Uterus (tissue), 2 donors: ENCODE data around the gene MCTP1.

Source experiments
- POLR2A ChIP-seq, 2 donors: fragments of 450-650 bp; IDR thresholded peaks; one replicate each; pipeline ENCODE4 v1.6.1; 2016; ENCODE audit warnings: antibody characterized with exemption in 2 of 2, mild to moderate bottlenecking in 1 of 2, moderate library complexity in 1 of 2
- TF ChIP-seq, protein P1 (sequence below), 4 experiments: fragments of 200-600 bp in 2 of 4; fragments of 450-650 bp in 2 of 4; sonication (generic) in 2 of 4; IDR thresholded peaks; one replicate each; pipeline ENCODE4 v1.5.1; 2016 to 2019; ENCODE audit warnings: antibody characterized with exemption in 4 of 4, mild to moderate bottlenecking in 2 of 4, moderate library complexity in 1 of 4

DNA sequence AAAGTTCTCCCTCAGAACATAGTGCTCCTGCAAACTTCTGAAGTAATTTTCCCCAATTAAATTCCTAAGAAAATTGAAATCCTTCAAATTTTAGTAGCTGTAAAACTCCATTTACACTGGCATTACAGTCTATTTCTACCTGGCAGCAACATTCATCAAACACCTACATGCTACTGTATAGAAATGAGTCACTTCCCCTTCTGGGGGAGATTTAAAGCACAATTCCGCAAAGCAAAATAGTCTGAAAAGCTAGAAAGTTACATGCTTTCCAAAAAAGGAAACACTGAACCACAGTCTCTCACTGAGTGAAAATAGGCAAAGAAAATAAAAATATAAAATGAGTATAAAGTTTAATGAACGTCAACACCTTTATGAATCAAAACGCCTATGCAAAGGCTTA is 43.3 kb downstream of the MCTP1 start:
- no peak for TF ChIP-seq POLR2A (IDR thresholded peaks at IDR 0.05)
- TF ChIP-seq, protein P1, sequence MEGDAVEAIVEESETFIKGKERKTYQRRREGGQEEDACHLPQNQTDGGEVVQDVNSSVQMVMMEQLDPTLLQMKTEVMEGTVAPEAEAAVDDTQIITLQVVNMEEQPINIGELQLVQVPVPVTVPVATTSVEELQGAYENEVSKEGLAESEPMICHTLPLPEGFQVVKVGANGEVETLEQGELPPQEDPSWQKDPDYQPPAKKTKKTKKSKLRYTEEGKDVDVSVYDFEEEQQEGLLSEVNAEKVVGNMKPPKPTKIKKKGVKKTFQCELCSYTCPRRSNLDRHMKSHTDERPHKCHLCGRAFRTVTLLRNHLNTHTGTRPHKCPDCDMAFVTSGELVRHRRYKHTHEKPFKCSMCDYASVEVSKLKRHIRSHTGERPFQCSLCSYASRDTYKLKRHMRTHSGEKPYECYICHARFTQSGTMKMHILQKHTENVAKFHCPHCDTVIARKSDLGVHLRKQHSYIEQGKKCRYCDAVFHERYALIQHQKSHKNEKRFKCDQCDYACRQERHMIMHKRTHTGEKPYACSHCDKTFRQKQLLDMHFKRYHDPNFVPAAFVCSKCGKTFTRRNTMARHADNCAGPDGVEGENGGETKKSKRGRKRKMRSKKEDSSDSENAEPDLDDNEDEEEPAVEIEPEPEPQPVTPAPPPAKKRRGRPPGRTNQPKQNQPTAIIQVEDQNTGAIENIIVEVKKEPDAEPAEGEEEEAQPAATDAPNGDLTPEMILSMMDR (IDR thresholded peaks at IDR 0.05) = no peak
